Coronary artery (tissue), 2 donors: ENCODE data around the gene CTTN.
"Not testable (repeated sequence)": the region's sequence is repeated elsewhere in the genome, so short reads cannot be mapped to it uniquely, and the experiment has no call there.

Experiments
- DNase-seq: peaks from one replicate; pipeline ENCODE4 v3.0.0-alpha.2; 2017; ENCODE audit warnings: low spot score
- H3K27ac ChIP-seq, 2 donors: fragments of 200-600 bp; sonication (generic); one replicate each; pipeline ENCODE4 v1.5.1; 2016 to 2019
- H3K4me3 ChIP-seq: fragments of 200-600 bp; sonication (generic); 2 replicates; pipeline ENCODE4 v1.5.1; 2016; ENCODE audit warnings: mild to moderate bottlenecking, moderate library complexity
- CTCF ChIP-seq: fragments of 200-600 bp; sonication (generic); IDR thresholded peaks from one replicate; pipeline ENCODE4 v1.5.1; 2019; ENCODE audit warnings: antibody characterized with exemption

Gene CTTN

GRCh38 chr11:70448983-70449567, 50.7 kb downstream of the CTTN start:
- no peak overlapping the region for H3K27ac ChIP-seq
- no peak for TF ChIP-seq CTCF
- no peak for DNase-seq
- H3K4me3 ChIP-seq: no peak overlapping the region

GRCh38 chr11:70454197-70454767, 56.0 kb downstream of the CTTN start:
- no peak for DNase-seq
- no peak for TF ChIP-seq CTCF
- H3K27ac ChIP-seq: no peak overlapping the region

GRCh38 chr11:70454811-70455210, 56.5 kb downstream of the CTTN start:
- H3K4me3 ChIP-seq, DNase-seq: not testable (repeated sequence)

More at GRCh38 chr11:70454197-70454767, 56.0 kb downstream of the CTTN start:
- H3K4me3 ChIP-seq: no peak overlapping the region

GRCh38 chr11:70455354-70455753, 57.0 kb downstream of the CTTN start:
- H3K27ac ChIP-seq: no peak overlapping the region
- H3K4me3 ChIP-seq: no peak overlapping the region
- no peak for TF ChIP-seq CTCF
- DNase-seq: no peak

More at GRCh38 chr11:70454811-70455210, 56.5 kb downstream of the CTTN start:
- H3K27ac ChIP-seq: not testable (repeated sequence)

- no peak overlapping the region for H3K27ac ChIP-seq
- no peak for DNase-seq
- no peak overlapping the region for H3K4me3 ChIP-seq
- no peak for TF ChIP-seq CTCF
Observed at GRCh38 chr11:70456921-70457532, 58.7 kb downstream of the CTTN start.

- TF ChIP-seq CTCF: no peak
- no peak for DNase-seq
- no peak overlapping the region for H3K27ac ChIP-seq
- H3K4me3 ChIP-seq: no peak overlapping the region
Observed at GRCh38 chr11:70458736-70459135, 60.4 kb downstream of the CTTN start.

GRCh38 chr11:70460111-70460510, 61.8 kb downstream of the CTTN start:
- no peak for TF ChIP-seq CTCF
- Histone ChIP-seq H3K27ac (no peak overlapping the region), H3K4me3 (no peak overlapping the region)
- DNase-seq: no peak
